SK-N-SH (cell line): Measurements from ENCODE around the gene ACER2. TPM values are rescaled to one million over a fixed set of nuclear protein-coding genes. Genes with fewer than 3 reads are reported as not detected.

ENCODE experiments used
- CTCF ChIA-PET: fragments of 300-600, 350-600 bp; formaldehyde crosslinking; extraction: SDS; loops from one replicate; lab custom pipeline; 2021; lab: Yijun Ruan, JAX
- POLR2A ChIA-PET: fragments of 350-600 bp; sonication (Branson Sonifier 250); formaldehyde crosslinking; extraction: SDS; loops from one replicate; lab custom pipeline; 2020; ENCODE audit warnings: antibody characterized with exemption, inconsistent platforms; lab: Yijun Ruan, JAX
- DNase-seq: peaks from one replicate; pipeline ENCODE4 v3.0.0; 2012
- H2AFZ ChIP-seq: fragments of 200-600 bp; sonication (generic); 2 replicates; pipeline ENCODE4 v1.8.1; 2016; ENCODE audit warnings: antibody characterized with exemption, mild to moderate bottlenecking, low read depth
- H3F3A ChIP-seq: fragments of 200-600 bp; sonication (generic); replicated peaks from 2 replicates; pipeline ENCODE3; 2016; ENCODE audit warnings: antibody characterized with exemption, mild to moderate bottlenecking; ENCODE audit not compliant: insufficient read depth
- H3K27ac ChIP-seq, 2 experiments: fragments of 200-500 bp in 1 of 2; fragments of 200-600 bp in 1 of 2; sonication (Bioruptor generic) in 1 of 2; sonication (generic), shearing (Covaris generic) in 1 of 2; 2 replicates each; pipeline versions ENCODE4 v1.5.1 to v1.6.1; 2014 to 2016; ENCODE audit warnings: low read depth in 2 of 2, inconsistent platforms in 1 of 2, low read length in 1 of 2, mild to moderate bottlenecking in 1 of 2, mixed read lengths in 1 of 2
- H3K27me3 ChIP-seq: fragments of 200-600 bp; sonication (generic), shearing (Covaris generic); 2 replicates; pipeline ENCODE4 v1.6.1; 2016; ENCODE audit warnings: mixed run types; ENCODE audit not compliant: insufficient read depth
- H3K36me3 ChIP-seq, 2 experiments: fragments of 200-500 bp in 1 of 2; fragments of 200-600 bp in 1 of 2; sonication (Bioruptor generic) in 1 of 2; sonication (generic) in 1 of 2; replicated peaks in 1 of 2; 2 replicates each; pipeline versions ENCODE3 to v1.5.1; 2014 to 2016; ENCODE audit warnings: low read length in 1 of 2, mild to moderate bottlenecking in 1 of 2; ENCODE audit not compliant: insufficient read depth in 2 of 2, control insufficient read depth in 1 of 2
- H3K4me1 ChIP-seq, 2 experiments: fragments of 200-500 bp in 1 of 2; fragments of 200-600 bp in 1 of 2; sonication (Bioruptor generic) in 1 of 2; sonication (generic), shearing (Covaris generic) in 1 of 2; 2 replicates each; pipeline versions ENCODE4 v1.5.1 to v1.6.1; 2014 to 2016; ENCODE audit warnings: low read depth in 1 of 2, low read length in 1 of 2, mixed run types in 1 of 2; ENCODE audit not compliant: insufficient read depth in 2 of 2, control insufficient read depth in 1 of 2
- H3K4me2 ChIP-seq: fragments of 200-600 bp; sonication (generic), shearing (Covaris generic); 2 replicates; pipeline ENCODE4 v1.6.1; 2017; ENCODE audit warnings: mixed run types
- H3K4me3 ChIP-seq, 2 experiments: fragments of 200-500 bp in 1 of 2; fragments of 200-600 bp in 1 of 2; sonication (Bioruptor generic) in 1 of 2; sonication (generic), shearing (Covaris generic) in 1 of 2; 2 replicates each; pipeline versions ENCODE4 v1.5.1 to v1.8.1; 2014 to 2016; ENCODE audit warnings: low read depth in 2 of 2, inconsistent platforms in 1 of 2, low read length in 1 of 2, mild to moderate bottlenecking in 1 of 2, mixed read lengths in 1 of 2, moderate library complexity in 1 of 2
- H3K79me2 ChIP-seq: fragments of 200-600 bp; sonication (generic); 2 replicates; pipeline ENCODE4 v1.8.1; 2017; ENCODE audit warnings: mild to moderate bottlenecking; ENCODE audit not compliant: insufficient read depth
- H3K9ac ChIP-seq: fragments of 200-600 bp; sonication (generic); 2 replicates; pipeline ENCODE4 v1.6.1; 2017; ENCODE audit warnings: mixed run types
- H3K9me2 ChIP-seq: fragments of 200-600 bp; sonication (generic); 2 replicates; pipeline ENCODE4 v1.6.1; 2017; ENCODE audit warnings: mixed run types
- H3K9me3 ChIP-seq: fragments of 200-600 bp; sonication (generic); 2 replicates; pipeline ENCODE4 v1.6.1; 2017; ENCODE audit warnings: mixed run types, mild to moderate bottlenecking, moderate library complexity
- H4K20me1 ChIP-seq: fragments of 200-600 bp; sonication (generic); 2 replicates; pipeline ENCODE4 v1.6.1; 2017; ENCODE audit warnings: mild to moderate bottlenecking, mixed run types; ENCODE audit not compliant: insufficient read depth
- CHD2 ChIP-seq: fragments of 150-350 bp; IDR thresholded peaks from 2 replicates; pipeline ENCODE4 v1.6.1; 2018; ENCODE audit warnings: low read length; ENCODE audit not compliant: partially characterized antibody
- EZH2phosphoT487 ChIP-seq: fragments of 200-600 bp; sonication (generic); IDR thresholded peaks from 2 replicates; pipeline ENCODE4 v1.6.1; 2017; ENCODE audit warnings: low read depth, mixed run types, mild to moderate bottlenecking, antibody characterized with exemption, moderate library complexity, borderline replicate concordance
- FOXM1 ChIP-seq: IDR thresholded peaks from 2 replicates; pipeline ENCODE4 v1.4.0; 2012; ENCODE audit warnings: low read depth, mild to moderate bottlenecking
- MEF2A ChIP-seq: IDR thresholded peaks from 2 replicates; pipeline ENCODE4 v1.4.0; 2012; ENCODE audit warnings: low read depth, borderline replicate concordance
- NRF1 ChIP-seq: IDR thresholded peaks from 2 replicates; pipeline ENCODE4 v1.6.1; 2012; ENCODE audit warnings: low read depth, mild to moderate bottlenecking, low read length
- RCOR1 ChIP-seq: fragments of 150-350 bp; IDR thresholded peaks from 2 replicates; pipeline ENCODE4 v1.6.1; 2017; ENCODE audit warnings: antibody characterized with exemption, low read length
- RFX5 ChIP-seq: IDR thresholded peaks from 2 replicates; pipeline ENCODE4 v1.6.1; 2012; ENCODE audit warnings: mild to moderate bottlenecking, improper control_type of control experiment, low read length
- RXRA ChIP-seq: IDR thresholded peaks from 2 replicates; pipeline ENCODE4 v1.4.0; 2012; ENCODE audit warnings: low read depth, mild to moderate bottlenecking, borderline replicate concordance
- WGBS: methylation state at CpG from one replicate; pipeline ENCODE4 v1.1.6; 2017; ENCODE audit warnings: low lambda C conversion rate; 5-methylcytosine and 5-hydroxymethylcytosine counted together
- polyA plus RNA-seq, 3 experiments: library from polyadenylated mRNA; depleted of rRNA; stranded (reverse); fragments of >200 nt; gene quantifications; 2 replicates each; pipeline ENCODE4 v1.2.3, GENCODE V29; 2012
- TF ChIP-seq, protein P1 (sequence below): fragments of 200-600 bp; sonication (generic); IDR thresholded peaks from 2 replicates; pipeline ENCODE4 v1.6.1; 2017; ENCODE audit warnings: antibody characterized with exemption, mild to moderate bottlenecking, moderate library complexity
- TF ChIP-seq, protein P2 (sequence below): IDR thresholded peaks from 2 replicates; pipeline ENCODE4 v1.4.0; 2012; ENCODE audit warnings: low read depth, borderline replicate concordance
- TF ChIP-seq, protein P3 (sequence below): IDR thresholded peaks from 2 replicates; pipeline ENCODE4 v1.6.1; 2012; ENCODE audit warnings: mild to moderate bottlenecking, low read depth, low read length, moderate library complexity
- TF ChIP-seq, protein P4 (sequence below): IDR thresholded peaks from 2 replicates; pipeline ENCODE4 v1.4.0; 2012; ENCODE audit warnings: low read depth, borderline replicate concordance
- TF ChIP-seq, protein P5 (sequence below): fragments of 150-350 bp; IDR thresholded peaks from 2 replicates; pipeline ENCODE4 v1.6.1; 2016; ENCODE audit warnings: mild to moderate bottlenecking, low read depth, low read length

ACER2 gene
- polyA plus RNA-seq, 1 of the 3 experiments (the other 2 are of a cell fraction), result 1.3 TPM

DNA sequence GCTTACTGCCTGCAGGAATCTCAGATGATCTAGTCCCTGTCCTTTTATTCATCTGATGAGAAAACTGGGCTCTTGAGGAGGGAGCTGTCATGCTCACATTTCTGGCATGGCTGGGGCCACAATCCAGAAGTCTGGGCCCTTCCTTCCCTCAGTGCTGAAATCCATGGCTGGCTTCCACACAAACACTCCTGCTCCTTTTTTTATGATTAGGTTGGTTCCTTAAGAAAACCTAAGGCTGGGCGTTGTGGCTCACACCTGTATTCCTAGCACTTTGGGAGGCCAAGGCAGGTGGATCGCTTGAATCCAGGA lies 1.3 kb downstream of the ACER2 start:
- WGBS, result 100% methylated on average over 2 of the region's 2 CpGs
- TF ChIP-seq FOXM1 (no peak), EZH2phosphoT487 (no peak), RFX5 (no peak), RCOR1 (no peak), RXRA (no peak), NRF1 (no peak), CHD2 (no peak), MEF2A (no peak)
- TF ChIP-seq, protein P1, sequence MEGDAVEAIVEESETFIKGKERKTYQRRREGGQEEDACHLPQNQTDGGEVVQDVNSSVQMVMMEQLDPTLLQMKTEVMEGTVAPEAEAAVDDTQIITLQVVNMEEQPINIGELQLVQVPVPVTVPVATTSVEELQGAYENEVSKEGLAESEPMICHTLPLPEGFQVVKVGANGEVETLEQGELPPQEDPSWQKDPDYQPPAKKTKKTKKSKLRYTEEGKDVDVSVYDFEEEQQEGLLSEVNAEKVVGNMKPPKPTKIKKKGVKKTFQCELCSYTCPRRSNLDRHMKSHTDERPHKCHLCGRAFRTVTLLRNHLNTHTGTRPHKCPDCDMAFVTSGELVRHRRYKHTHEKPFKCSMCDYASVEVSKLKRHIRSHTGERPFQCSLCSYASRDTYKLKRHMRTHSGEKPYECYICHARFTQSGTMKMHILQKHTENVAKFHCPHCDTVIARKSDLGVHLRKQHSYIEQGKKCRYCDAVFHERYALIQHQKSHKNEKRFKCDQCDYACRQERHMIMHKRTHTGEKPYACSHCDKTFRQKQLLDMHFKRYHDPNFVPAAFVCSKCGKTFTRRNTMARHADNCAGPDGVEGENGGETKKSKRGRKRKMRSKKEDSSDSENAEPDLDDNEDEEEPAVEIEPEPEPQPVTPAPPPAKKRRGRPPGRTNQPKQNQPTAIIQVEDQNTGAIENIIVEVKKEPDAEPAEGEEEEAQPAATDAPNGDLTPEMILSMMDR, result no peak
- TF ChIP-seq, protein P2, sequence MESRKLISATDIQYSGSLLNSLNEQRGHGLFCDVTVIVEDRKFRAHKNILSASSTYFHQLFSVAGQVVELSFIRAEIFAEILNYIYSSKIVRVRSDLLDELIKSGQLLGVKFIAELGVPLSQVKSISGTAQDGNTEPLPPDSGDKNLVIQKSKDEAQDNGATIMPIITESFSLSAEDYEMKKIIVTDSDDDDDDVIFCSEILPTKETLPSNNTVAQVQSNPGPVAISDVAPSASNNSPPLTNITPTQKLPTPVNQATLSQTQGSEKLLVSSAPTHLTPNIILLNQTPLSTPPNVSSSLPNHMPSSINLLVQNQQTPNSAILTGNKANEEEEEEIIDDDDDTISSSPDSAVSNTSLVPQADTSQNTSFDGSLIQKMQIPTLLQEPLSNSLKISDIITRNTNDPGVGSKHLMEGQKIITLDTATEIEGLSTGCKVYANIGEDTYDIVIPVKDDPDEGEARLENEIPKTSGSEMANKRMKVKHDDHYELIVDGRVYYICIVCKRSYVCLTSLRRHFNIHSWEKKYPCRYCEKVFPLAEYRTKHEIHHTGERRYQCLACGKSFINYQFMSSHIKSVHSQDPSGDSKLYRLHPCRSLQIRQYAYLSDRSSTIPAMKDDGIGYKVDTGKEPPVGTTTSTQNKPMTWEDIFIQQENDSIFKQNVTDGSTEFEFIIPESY, result no peak
- TF ChIP-seq, protein P3, sequence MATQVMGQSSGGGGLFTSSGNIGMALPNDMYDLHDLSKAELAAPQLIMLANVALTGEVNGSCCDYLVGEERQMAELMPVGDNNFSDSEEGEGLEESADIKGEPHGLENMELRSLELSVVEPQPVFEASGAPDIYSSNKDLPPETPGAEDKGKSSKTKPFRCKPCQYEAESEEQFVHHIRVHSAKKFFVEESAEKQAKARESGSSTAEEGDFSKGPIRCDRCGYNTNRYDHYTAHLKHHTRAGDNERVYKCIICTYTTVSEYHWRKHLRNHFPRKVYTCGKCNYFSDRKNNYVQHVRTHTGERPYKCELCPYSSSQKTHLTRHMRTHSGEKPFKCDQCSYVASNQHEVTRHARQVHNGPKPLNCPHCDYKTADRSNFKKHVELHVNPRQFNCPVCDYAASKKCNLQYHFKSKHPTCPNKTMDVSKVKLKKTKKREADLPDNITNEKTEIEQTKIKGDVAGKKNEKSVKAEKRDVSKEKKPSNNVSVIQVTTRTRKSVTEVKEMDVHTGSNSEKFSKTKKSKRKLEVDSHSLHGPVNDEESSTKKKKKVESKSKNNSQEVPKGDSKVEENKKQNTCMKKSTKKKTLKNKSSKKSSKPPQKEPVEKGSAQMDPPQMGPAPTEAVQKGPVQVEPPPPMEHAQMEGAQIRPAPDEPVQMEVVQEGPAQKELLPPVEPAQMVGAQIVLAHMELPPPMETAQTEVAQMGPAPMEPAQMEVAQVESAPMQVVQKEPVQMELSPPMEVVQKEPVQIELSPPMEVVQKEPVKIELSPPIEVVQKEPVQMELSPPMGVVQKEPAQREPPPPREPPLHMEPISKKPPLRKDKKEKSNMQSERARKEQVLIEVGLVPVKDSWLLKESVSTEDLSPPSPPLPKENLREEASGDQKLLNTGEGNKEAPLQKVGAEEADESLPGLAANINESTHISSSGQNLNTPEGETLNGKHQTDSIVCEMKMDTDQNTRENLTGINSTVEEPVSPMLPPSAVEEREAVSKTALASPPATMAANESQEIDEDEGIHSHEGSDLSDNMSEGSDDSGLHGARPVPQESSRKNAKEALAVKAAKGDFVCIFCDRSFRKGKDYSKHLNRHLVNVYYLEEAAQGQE, result no peak
- TF ChIP-seq, protein P4, sequence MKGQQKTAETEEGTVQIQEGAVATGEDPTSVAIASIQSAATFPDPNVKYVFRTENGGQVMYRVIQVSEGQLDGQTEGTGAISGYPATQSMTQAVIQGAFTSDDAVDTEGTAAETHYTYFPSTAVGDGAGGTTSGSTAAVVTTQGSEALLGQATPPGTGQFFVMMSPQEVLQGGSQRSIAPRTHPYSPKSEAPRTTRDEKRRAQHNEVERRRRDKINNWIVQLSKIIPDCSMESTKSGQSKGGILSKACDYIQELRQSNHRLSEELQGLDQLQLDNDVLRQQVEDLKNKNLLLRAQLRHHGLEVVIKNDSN, result no peak
- TF ChIP-seq, protein P5, sequence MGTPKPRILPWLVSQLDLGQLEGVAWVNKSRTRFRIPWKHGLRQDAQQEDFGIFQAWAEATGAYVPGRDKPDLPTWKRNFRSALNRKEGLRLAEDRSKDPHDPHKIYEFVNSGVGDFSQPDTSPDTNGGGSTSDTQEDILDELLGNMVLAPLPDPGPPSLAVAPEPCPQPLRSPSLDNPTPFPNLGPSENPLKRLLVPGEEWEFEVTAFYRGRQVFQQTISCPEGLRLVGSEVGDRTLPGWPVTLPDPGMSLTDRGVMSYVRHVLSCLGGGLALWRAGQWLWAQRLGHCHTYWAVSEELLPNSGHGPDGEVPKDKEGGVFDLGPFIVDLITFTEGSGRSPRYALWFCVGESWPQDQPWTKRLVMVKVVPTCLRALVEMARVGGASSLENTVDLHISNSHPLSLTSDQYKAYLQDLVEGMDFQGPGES, result no peak
- Histone ChIP-seq H3K4me3 (peak overlapping the region in 1 of 2 experiments; percentile 77; a peak in 2 of 4 replicates), H3K9me2 (no peaks in the 10 kb centered on the region), H3K27me3 (no peaks in the 10 kb centered on the region), H2AFZ (no peak overlapping the region), H3K27ac (no peak overlapping the region), H3K9ac (no peak overlapping the region), H3F3A (no peaks in the 10 kb centered on the region), H3K79me2 (no peaks in the 10 kb centered on the region), H4K20me1 (no peaks in the 10 kb centered on the region), H3K9me3 (no peaks in the 10 kb centered on the region), H3K4me2 (peak overlapping the region; percentile 86), H3K4me1 (peaks cover 0 to 11% of the 10 kb centered on the region in 2 experiments; a peak in 1 of 4 replicates), H3K36me3 (no peaks in the 10 kb centered on the region)
- ChIA-PET CTCF (interaction anchor here (1.4 kb wide), 1 partner anchor 47 kb away, joined by 3 read pairs; no protein-coding TSS in a partner anchor), POLR2A (no interaction called here)
- DNase-seq, result no peak
